DLD1 (cell line): ENCODE results near the gene PCNX3.

Source experiments
- in situ Hi-C: cut with HindIII; loops from 2 replicates; pipeline ENCODE4 v1.10.0; 2017; ENCODE audit warnings: low sequenced_read_pairs

PCNX3 gene

DNA sequence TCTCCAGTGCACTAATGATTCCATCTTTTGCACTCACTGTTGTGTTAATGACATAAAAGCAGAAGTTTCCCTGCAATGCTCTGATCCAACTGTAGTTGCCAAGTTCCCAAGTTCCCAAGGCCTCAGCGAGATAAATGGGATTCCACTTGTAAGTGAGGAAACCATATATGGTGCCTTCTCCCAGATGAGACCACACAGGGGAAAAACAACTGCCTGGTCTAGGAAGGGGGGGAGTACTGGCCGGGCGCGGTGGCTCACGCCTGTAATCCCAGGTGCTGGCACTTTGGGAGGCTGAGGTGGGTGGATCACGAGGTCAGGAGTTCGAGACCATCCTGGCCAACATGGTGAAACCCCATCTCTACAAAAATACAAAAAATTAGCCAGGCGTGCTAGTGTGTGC is 70.4 kb downstream of the PCNX3 start:
- in situ Hi-C loops, result no loop called here
